H1 (cell line): ENCODE data around the gene ATP6V1G1. TPM values are rescaled to one million over a fixed set of nuclear protein-coding genes. Genes with fewer than 3 reads are reported as not detected.
A peak's percentile ranks its signal among the peaks of the same experiment; 100 is the strongest.
"Not testable (repeated sequence)": the region's sequence is repeated elsewhere in the genome, so short reads cannot be mapped to it uniquely, and the experiment has no call there.

Experiments used
- CTCF ChIA-PET: fragments of 300-600 bp; sonication (Branson Sonifier 250); formaldehyde crosslinking; loops from one replicate; lab custom pipeline; 2021; ENCODE audit not compliant: partially characterized antibody; lab: Charles Lee
- POLR2A ChIA-PET: fragments of 300-600 bp; sonication (Branson Sonifier 250); formaldehyde crosslinking; loops from one replicate; lab custom pipeline; 2021; ENCODE audit warnings: inconsistent platforms; ENCODE audit not compliant: partially characterized antibody; lab: Charles Lee
- DNase-seq, 2 experiments: peaks; one replicate each; pipeline versions ENCODE4 v3.0.0 to v3.0.0-alpha.2; 2010 to 2022; ENCODE audit warnings: low spot score in 2 of 2, low read depth in 1 of 2, mixed read lengths in 1 of 2
- FAIRE-seq: peaks from 2 replicates; lab custom pipeline; 2011; peaks lifted over from hg19 to GRCh38; lab: Jason Lieb, UNC
- H2AFZ ChIP-seq: 2 replicates; pipeline ENCODE4 v1.8.1; 2012; ENCODE audit warnings: low read length, inconsistent platforms
- H2AK5ac ChIP-seq: 2 replicates; pipeline ENCODE4 v1.6.1; 2013; ENCODE audit warnings: low read depth, low read length
- H2BK120ac ChIP-seq: replicated peaks from 2 replicates; pipeline ENCODE3; 2013; ENCODE audit warnings: low read depth, low read length, inconsistent platforms
- H2BK12ac ChIP-seq: 2 replicates; pipeline ENCODE4 v1.6.1; 2013; ENCODE audit warnings: low read depth, low read length
- H2BK15ac ChIP-seq: 2 replicates; pipeline ENCODE4 v1.6.1; 2013; ENCODE audit warnings: low read length
- H2BK20ac ChIP-seq: 2 replicates; pipeline ENCODE4 v1.6.1; 2013; ENCODE audit warnings: low read length
- H2BK5ac ChIP-seq: 2 replicates; pipeline ENCODE4 v1.6.1; 2013; ENCODE audit warnings: low read depth, low read length
- H3K14ac ChIP-seq: 2 replicates; pipeline ENCODE4 v1.6.1; 2013; ENCODE audit warnings: inconsistent platforms; ENCODE audit not compliant: insufficient read length
- H3K18ac ChIP-seq: 2 replicates; pipeline ENCODE4 v1.6.1; 2013; ENCODE audit warnings: low read length; ENCODE audit errors: extremely low read depth
- H3K23ac ChIP-seq: 2 replicates; pipeline ENCODE4 v1.6.1; 2013; ENCODE audit warnings: inconsistent platforms; ENCODE audit not compliant: insufficient read length
- H3K23me2 ChIP-seq: 2 replicates; pipeline ENCODE4 v1.6.1; 2013; ENCODE audit warnings: low read depth, low read length
- H3K27ac ChIP-seq: 2 replicates; pipeline ENCODE4 v1.6.1; 2011; ENCODE audit warnings: low read depth, low read length, inconsistent platforms
- H3K27me3 ChIP-seq, 4 experiments: replicated peaks in 1 of 4; 1 replicate in 1 of 4; 2 replicates in 3 of 4; pipeline versions ENCODE4 v1.6.1 to v1.8.1; 2011 to 2013; ENCODE audit warnings: low read length in 3 of 4, mild to moderate bottlenecking in 3 of 4, inconsistent platforms in 2 of 4, mixed read lengths in 2 of 4, moderate library complexity in 1 of 4; ENCODE audit not compliant: control insufficient read depth in 3 of 4, insufficient read depth in 3 of 4; ENCODE audit errors: extremely low read depth in 1 of 4
- H3K36me3 ChIP-seq, 4 experiments: 2 replicates each; pipeline versions ENCODE4 v1.6.1 to v1.8.1; 2011 to 2013; ENCODE audit warnings: mild to moderate bottlenecking in 4 of 4, low read length in 3 of 4, moderate library complexity in 2 of 4, control low read depth in 1 of 4, inconsistent platforms in 1 of 4; ENCODE audit not compliant: insufficient read depth in 4 of 4, control insufficient read depth in 2 of 4
- H3K4ac ChIP-seq: replicated peaks from 2 replicates; pipeline ENCODE3; 2013; ENCODE audit warnings: low read length, low read depth, mixed read lengths, inconsistent platforms; ENCODE audit not compliant: insufficient read length
- H3K4me1 ChIP-seq, 4 experiments: replicated peaks in 1 of 4; 1 replicate in 1 of 4; 2 replicates in 3 of 4; pipeline versions ENCODE4 v1.6.1 to v1.8.1; 2011 to 2013; ENCODE audit warnings: low read length in 3 of 4, inconsistent platforms in 2 of 4, mixed read lengths in 1 of 4; ENCODE audit not compliant: insufficient read depth in 4 of 4, control insufficient read depth in 3 of 4
- H3K4me2 ChIP-seq, 2 experiments: 2 replicates each; pipeline versions ENCODE4 v1.6.1 to v1.8.1; 2011 to 2013; ENCODE audit warnings: low read depth in 2 of 2, low read length in 2 of 2, control low read depth in 1 of 2, inconsistent platforms in 1 of 2, mild to moderate bottlenecking in 1 of 2; ENCODE audit not compliant: insufficient read depth in 1 of 2
- H3K4me3 ChIP-seq, 4 experiments: fragments of 200-600, 300-600 bp in 1 of 4; sonication (generic), shearing (Covaris generic), sonication (Bioruptor Twin) in 1 of 4; 2 replicates each; pipeline versions ENCODE4 v1.5.1 to v1.8.1; 2011 to 2016; ENCODE audit warnings: low read length in 4 of 4, low read depth in 3 of 4, control low read depth in 2 of 4, inconsistent platforms in 2 of 4, mild to moderate bottlenecking in 2 of 4, mixed read lengths in 1 of 4, moderate library complexity in 1 of 4; ENCODE audit not compliant: insufficient read depth in 2 of 4; ENCODE audit errors: extremely low read depth in 1 of 4
- H3K56ac ChIP-seq: replicated peaks from 2 replicates; pipeline ENCODE3; 2013; ENCODE audit warnings: low read depth, mild to moderate bottlenecking, mixed read lengths, low read length, inconsistent platforms; ENCODE audit not compliant: insufficient read length
- H3K79me1 ChIP-seq: 2 replicates; pipeline ENCODE4 v1.6.1; 2013; ENCODE audit warnings: low read depth, low read length, control low read depth
- H3K79me2 ChIP-seq, 2 experiments: 2 replicates each; pipeline versions ENCODE4 v1.6.1 to v1.8.1; 2012 to 2013; ENCODE audit warnings: low read length in 2 of 2, mild to moderate bottlenecking in 2 of 2, inconsistent platforms in 1 of 2; ENCODE audit not compliant: insufficient read depth in 2 of 2, control insufficient read depth in 1 of 2
- H3K9ac ChIP-seq, 4 experiments: replicated peaks in 1 of 4; 1 replicate in 1 of 4; 2 replicates in 3 of 4; pipeline versions ENCODE4 v1.6.1 to v1.8.1; 2011 to 2013; ENCODE audit warnings: low read depth in 3 of 4, low read length in 3 of 4, control low read depth in 2 of 4, mild to moderate bottlenecking in 2 of 4, moderate library complexity in 2 of 4, inconsistent platforms in 1 of 4; ENCODE audit errors: extremely low read depth in 1 of 4
- H3K9me3 ChIP-seq, 2 experiments: 2 replicates each; pipeline versions ENCODE4 v1.6.1 to v1.8.1; 2012 to 2013; ENCODE audit warnings: mild to moderate bottlenecking in 2 of 2, moderate library complexity in 2 of 2, control low read depth in 1 of 2, inconsistent platforms in 1 of 2, low read depth in 1 of 2, low read length in 1 of 2, mixed read lengths in 1 of 2; ENCODE audit not compliant: insufficient read depth in 2 of 2
- H4K20me1 ChIP-seq, 2 experiments: replicated peaks in 1 of 2; 2 replicates each; pipeline versions ENCODE3 to v1.8.1; 2011 to 2013; ENCODE audit warnings: inconsistent platforms in 2 of 2, low read length in 2 of 2, mild to moderate bottlenecking in 1 of 2; ENCODE audit not compliant: insufficient read depth in 2 of 2, control insufficient read depth in 1 of 2
- H4K5ac ChIP-seq: 2 replicates; pipeline ENCODE4 v1.6.1; 2013; ENCODE audit warnings: low read length, low read depth, mixed read lengths, inconsistent platforms; ENCODE audit not compliant: insufficient read length
- H4K8ac ChIP-seq: 2 replicates; pipeline ENCODE4 v1.8.0; 2013; ENCODE audit warnings: mild to moderate bottlenecking, moderate library complexity, low read length, inconsistent platforms; ENCODE audit not compliant: insufficient read depth; ENCODE audit errors: extremely low read depth
- H4K91ac ChIP-seq: replicated peaks from 2 replicates; pipeline ENCODE3; 2013; ENCODE audit warnings: low read length, mixed read lengths, inconsistent platforms; ENCODE audit not compliant: insufficient read length
- CEBPB ChIP-seq: IDR thresholded peaks from 2 replicates; pipeline ENCODE4 v1.6.1; 2012; ENCODE audit warnings: low read depth, low read length
- SAP30 ChIP-seq: fragments of 300-600 bp; sonication (generic); IDR thresholded peaks from 2 replicates; pipeline ENCODE4 v1.7.1; 2012; ENCODE audit warnings: low read length, moderate library complexity, mild to moderate bottlenecking, inconsistent platforms; ENCODE audit not compliant: insufficient read depth, insufficient replicate concordance
- SUZ12 ChIP-seq: fragments of 200-600 bp; sonication (generic); IDR thresholded peaks from 2 replicates; pipeline ENCODE4 v1.6.1; 2012; ENCODE audit warnings: mild to moderate bottlenecking, inconsistent platforms, low read length, moderate library complexity, mixed read lengths
- TCF12 ChIP-seq: IDR thresholded peaks from 2 replicates; pipeline ENCODE4 v1.6.1; 2011; ENCODE audit warnings: low read depth, mild to moderate bottlenecking, low read length
- WGBS, 2 experiments: shearing (Covaris generic) in 1 of 2; methylation state at CpG; one replicate each; pipeline versions ENCODE4 v1.1.6 to v1.1.7; 2013 to 2015; ENCODE audit warnings: low lambda C conversion rate in 2 of 2, mixed read lengths in 2 of 2, inconsistent platforms in 1 of 2, low coverage in 1 of 2, missing lambda C conversion rate in 1 of 2; ENCODE audit not compliant: insufficient replicate concordance in 2 of 2, insufficient coverage in 1 of 2, insufficient read length in 1 of 2; ENCODE audit errors: extremely low coverage in 1 of 2, missing lambda C conversion rate in 1 of 2; 5-methylcytosine and 5-hydroxymethylcytosine counted together
- polyA plus RNA-seq, 7 experiments: library from polyadenylated mRNA; depleted of rRNA in 3 of 7; stranded (reverse) in 5 of 7; unstranded in 2 of 7; fragments of >200 nt in 5 of 7; fragments of 200-250 nt in 2 of 7; gene quantifications; 1 replicate in 5 of 7; 2 replicates in 1 of 7; 4 replicates in 1 of 7; pipeline versions ENCODE4 v1.2.1 to v1.2.3, GENCODE V29; 2011 to 2013; ENCODE audit warnings: missing spikeins in 2 of 7, mixed read lengths in 2 of 7
- total RNA-seq: library from RNA; stranded (reverse); fragmentation: NEBNext Ultra II Directional; extraction: Animal tissue kit (Norgen Biotek cat#: 25700); gene quantifications from 2 replicates; pipeline ENCODE4 v1.2.1, GENCODE V29; 2021

Gene ATP6V1G1
- total and polyA plus RNA-seq, 2 of the 8 experiments (the other 6 are each of a cell fraction or from before 2014, with no cell fraction given): 112 to 124 TPM

- no peak for TF ChIP-seq SUZ12
- TF ChIP-seq CEBPB: no peak
- no peak for TF ChIP-seq TCF12
- no peak for TF ChIP-seq SAP30
These were observed 13.1 kb upstream of the ATP6V1G1 start (continued) for GRCh38 chr9:114574438-114574837.

GRCh38 chr9:114576779-114577178 lies 10.8 kb upstream of the ATP6V1G1 start:
- ChIA-PET POLR2A (interaction anchor here (1.8 to 4.6 kb wide), 2 partner anchors 12 to 91 kb away, joined by 4 to 23 read pairs; partner anchors contain the start of gene ATP6V1G1), CTCF (interaction anchor here (0.6 to 2.0 kb wide), 6 partner anchors 16 to 171 kb away, joined by 3 to 6 read pairs (median 3); no protein-coding TSS in a partner anchor)
- not testable (repeated sequence) for H3K18ac ChIP-seq, H3K4ac ChIP-seq, H2BK5ac ChIP-seq, H3K9me3 ChIP-seq, H4K91ac ChIP-seq, H2BK20ac ChIP-seq, H3K14ac ChIP-seq, H3K36me3 ChIP-seq, H3K4me1 ChIP-seq, H3K9ac ChIP-seq, H3K4me3 ChIP-seq, H4K5ac ChIP-seq, H2AFZ ChIP-seq, H3K79me2 ChIP-seq, H3K23ac ChIP-seq, H4K20me1 ChIP-seq, FAIRE-seq, H2BK12ac ChIP-seq, H3K56ac ChIP-seq, H3K27me3 ChIP-seq, H2AK5ac ChIP-seq, H3K79me1 ChIP-seq, H4K8ac ChIP-seq, H3K23me2 ChIP-seq, H3K27ac ChIP-seq, H3K4me2 ChIP-seq, DNase-seq, H2BK120ac ChIP-seq
- peak overlapping the region; percentile 53; the same call in 1 of the 2 replicates for H2BK15ac ChIP-seq
- WGBS, 2 experiments: 91% methylated on average over 5 of the region's 5 CpGs; no CpG with 5 or more reads in 1 of the 2 experiments
